Ectodermal cell (in vitro differentiated cells): Measurements from ENCODE around the gene LIPC.

Experiments
- H3K27ac ChIP-seq: 2 replicates; pipeline ENCODE4 v1.7.0; 2013; ENCODE audit warnings: mild to moderate bottlenecking, low read depth, low read length; ENCODE audit not compliant: insufficient read depth, poor library complexity, severe bottlenecking
- H3K27me3 ChIP-seq: 2 replicates; pipeline ENCODE4 v1.7.0; 2013; ENCODE audit warnings: mild to moderate bottlenecking, low read length; ENCODE audit not compliant: insufficient read depth, control insufficient read depth, poor library complexity, severe bottlenecking
- H3K36me3 ChIP-seq: one replicate; pipeline ENCODE4 v1.7.0; 2013; ENCODE audit warnings: low read length; ENCODE audit not compliant: control insufficient read depth, insufficient read depth
- H3K4me1 ChIP-seq: one replicate; pipeline ENCODE4 v1.7.0; 2013; ENCODE audit warnings: low read length; ENCODE audit not compliant: control insufficient read depth, insufficient read depth
- H3K4me3 ChIP-seq: 2 replicates; pipeline ENCODE4 v1.7.0; 2013; ENCODE audit warnings: low read depth, low read length, control low read depth; ENCODE audit not compliant: insufficient read depth
- H3K9me3 ChIP-seq: 2 replicates; pipeline ENCODE4 v1.7.0; 2013; ENCODE audit warnings: mild to moderate bottlenecking, low read length, moderate library complexity; ENCODE audit not compliant: control insufficient read depth
- WGBS, 2 experiments: methylation state at CpG; one replicate each; pipeline ENCODE4 v1.1.7; 2013; ENCODE audit warnings: missing lambda C conversion rate in 2 of 2; 5-methylcytosine and 5-hydroxymethylcytosine counted together

LIPC gene

GRCh38 chr15:58404020-58404419 lies 27.8 kb upstream of the LIPC start:
- no peaks in the 10 kb centered on the region for H3K9me3 ChIP-seq
- H3K27me3 ChIP-seq = no peaks in the 10 kb centered on the region
- no peak overlapping the region for H3K27ac ChIP-seq
- H3K4me3 ChIP-seq = no peak overlapping the region
- H3K4me1 ChIP-seq = peaks cover 9% of the 10 kb centered on the region
- H3K36me3 ChIP-seq = no peaks in the 10 kb centered on the region
- 93 to 95% methylated on average over 5 of the region's 5 CpGs for WGBS, 2 experiments

- H3K36me3 ChIP-seq = no peaks in the 10 kb centered on the region
- peaks cover 9% of the 10 kb centered on the region for H3K4me1 ChIP-seq
- H3K27me3 ChIP-seq = no peaks in the 10 kb centered on the region
- no peak overlapping the region for H3K4me3 ChIP-seq
- H3K27ac ChIP-seq = no peak overlapping the region
- WGBS, 2 experiments = 82 to 94% methylated on average over 2 of the region's 2 CpGs
- H3K9me3 ChIP-seq = no peaks in the 10 kb centered on the region
Measured at GRCh38 chr15:58404722-58405121, 27.1 kb upstream of the LIPC start.

- peaks cover 16% of the 10 kb centered on the region for H3K4me1 ChIP-seq
- H3K9me3 ChIP-seq = no peaks in the 10 kb centered on the region
- WGBS, 2 experiments = 91 to 92% methylated on average over 3 of the region's 3 CpGs
- no peak overlapping the region for H3K4me3 ChIP-seq
- no peak overlapping the region for H3K27ac ChIP-seq
- H3K27me3 ChIP-seq = no peaks in the 10 kb centered on the region
- H3K36me3 ChIP-seq = no peaks in the 10 kb centered on the region
Measured at GRCh38 chr15:58405865-58406264, 25.9 kb upstream of the LIPC start.

GRCh38 chr15:58406811-58407210 lies 25.0 kb upstream of the LIPC start:
- Histone ChIP-seq H3K4me3 (no peak overlapping the region), H3K27ac (no peak overlapping the region), H3K27me3 (no peaks in the 10 kb centered on the region), H3K9me3 (no peaks in the 10 kb centered on the region), H3K36me3 (no peaks in the 10 kb centered on the region), H3K4me1 (peaks cover 16% of the 10 kb centered on the region)
- 29 to 47% methylated on average over 3 of the region's 3 CpGs for WGBS, 2 experiments

GRCh38 chr15:58407236-58407775 lies 24.5 kb upstream of the LIPC start:
- WGBS, 2 experiments = 20 to 24% methylated on average over 1 of the region's 1 CpG
- Histone ChIP-seq H3K27ac (no peak overlapping the region), H3K4me1 (peaks cover 16% of the 10 kb centered on the region), H3K4me3 (no peak overlapping the region), H3K27me3 (no peaks in the 10 kb centered on the region), H3K9me3 (no peaks in the 10 kb centered on the region), H3K36me3 (no peaks in the 10 kb centered on the region)

- Histone ChIP-seq H3K9me3 (no peaks in the 10 kb centered on the region), H3K36me3 (no peaks in the 10 kb centered on the region), H3K27ac (no peak overlapping the region), H3K4me1 (peaks cover 16% of the 10 kb centered on the region), H3K4me3 (no peak overlapping the region), H3K27me3 (no peaks in the 10 kb centered on the region)
- WGBS, 2 experiments = 85 to 92% methylated on average over 4 of the region's 4 CpGs
Measured at GRCh38 chr15:58407778-58408177, 24.0 kb upstream of the LIPC start.

- Histone ChIP-seq H3K4me3 (no peak overlapping the region), H3K36me3 (no peaks in the 10 kb centered on the region), H3K27ac (no peak overlapping the region), H3K27me3 (no peaks in the 10 kb centered on the region), H3K4me1 (peaks cover 16% of the 10 kb centered on the region), H3K9me3 (no peaks in the 10 kb centered on the region)
Measured at GRCh38 chr15:58409861-58410260, 21.9 kb upstream of the LIPC start.

- H3K27ac ChIP-seq = no peak overlapping the region
- H3K36me3 ChIP-seq = no peaks in the 10 kb centered on the region
- H3K9me3 ChIP-seq = no peaks in the 10 kb centered on the region
- WGBS, 2 experiments = 95 to 96% methylated on average over 4 of the region's 4 CpGs
- no peaks in the 10 kb centered on the region for H3K27me3 ChIP-seq
- H3K4me1 ChIP-seq = peaks cover 16% of the 10 kb centered on the region
- no peak overlapping the region for H3K4me3 ChIP-seq
Measured at GRCh38 chr15:58410353-58410752, 21.4 kb upstream of the LIPC start.

- Histone ChIP-seq H3K36me3 (no peaks in the 10 kb centered on the region), H3K27me3 (no peaks in the 10 kb centered on the region), H3K9me3 (no peaks in the 10 kb centered on the region), H3K27ac (no peak overlapping the region), H3K4me1 (peaks cover 7% of the 10 kb centered on the region), H3K4me3 (no peak overlapping the region)
- WGBS, 2 experiments = 85 to 94% methylated on average over 3 of the region's 3 CpGs
Measured at GRCh38 chr15:58413253-58413652, 18.5 kb upstream of the LIPC start.

- Histone ChIP-seq H3K4me1 (peaks cover 2% of the 10 kb centered on the region), H3K36me3 (no peaks in the 10 kb centered on the region), H3K9me3 (no peaks in the 10 kb centered on the region), H3K4me3 (no peak overlapping the region), H3K27ac (no peak overlapping the region), H3K27me3 (no peaks in the 10 kb centered on the region)
- WGBS, 2 experiments = 80 to 100% methylated on average over 1 to 2 of the region's 3 CpGs
Measured at GRCh38 chr15:58415636-58416035, 16.2 kb upstream of the LIPC start.

- Histone ChIP-seq H3K27ac (no peak overlapping the region), H3K36me3 (no peaks in the 10 kb centered on the region)
Measured at GRCh38 chr15:58416963-58417362, 14.8 kb upstream of the LIPC start.

More at GRCh38 chr15:58416963-58417362, 14.8 kb upstream of the LIPC start:
- Histone ChIP-seq H3K27me3 (no peaks in the 10 kb centered on the region), H3K4me1 (no peaks in the 10 kb centered on the region), H3K9me3 (no peaks in the 10 kb centered on the region), H3K4me3 (no peak overlapping the region)
- WGBS, 2 experiments = 83 to 90% methylated on average over 1 to 5 of the region's 5 CpGs
